Neuron (in vitro differentiated cells): ENCODE data around the gene TMEM271.

Experiments used
- H2AFZ ChIP-seq: one replicate; pipeline ENCODE4 v1.6.1; 2013; ENCODE audit warnings: low read depth, mild to moderate bottlenecking, inconsistent platforms, low read length, moderate library complexity
- H3K27me3 ChIP-seq: one replicate; pipeline ENCODE4 v1.6.1; 2013; ENCODE audit warnings: low read length; ENCODE audit not compliant: insufficient read depth
- H3K36me3 ChIP-seq: one replicate; pipeline ENCODE4 v1.6.1; 2013; ENCODE audit warnings: low read length; ENCODE audit not compliant: insufficient read depth
- H3K4me1 ChIP-seq: one replicate; pipeline ENCODE4 v1.6.1; 2013; ENCODE audit warnings: low read length; ENCODE audit not compliant: insufficient read depth
- H3K4me3 ChIP-seq: 2 replicates; pipeline ENCODE4 v1.5.1; 2013; ENCODE audit warnings: mild to moderate bottlenecking, low read length, moderate library complexity
- H3K9me3 ChIP-seq: one replicate; pipeline ENCODE4 v1.6.1; 2013; ENCODE audit warnings: low read length

TMEM271 gene

DNA sequence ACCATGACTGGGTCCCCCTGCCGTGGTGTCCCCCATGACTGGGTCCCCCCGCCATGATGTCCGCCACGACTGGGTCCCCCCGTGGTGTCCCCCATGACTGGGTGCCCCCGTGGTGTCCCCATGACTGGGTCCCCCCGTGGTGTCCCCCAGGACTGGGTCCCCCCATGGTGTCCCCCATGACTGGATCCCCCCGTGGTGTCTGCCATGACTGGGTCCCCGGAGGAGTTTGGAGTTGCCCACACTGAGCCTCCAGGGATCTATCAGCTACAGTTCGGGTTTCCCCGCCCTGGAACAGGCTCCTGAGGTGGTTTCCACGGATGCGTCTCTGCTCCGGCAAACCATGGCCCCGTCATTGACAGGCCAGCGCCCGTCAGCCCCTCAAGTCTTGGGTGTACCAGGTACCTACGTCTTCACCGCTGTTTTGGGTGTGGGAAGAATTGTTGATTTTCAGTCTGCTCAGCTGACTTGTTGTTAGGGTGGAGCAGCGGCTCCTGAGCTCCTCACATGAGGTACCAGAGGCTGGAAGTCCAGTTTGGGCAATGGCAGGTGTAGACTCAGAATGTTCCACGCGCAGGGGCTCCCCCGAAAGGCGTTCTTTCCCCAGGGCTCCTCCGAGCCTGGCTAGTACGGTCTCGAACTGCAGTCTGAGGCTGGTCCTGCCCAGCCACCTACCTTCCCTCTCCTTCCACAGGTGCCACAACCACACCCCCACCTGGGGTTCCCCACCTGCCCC is 41.0 kb upstream of the TMEM271 start:
- no peaks in the 10 kb centered on the region for H3K9me3 ChIP-seq

GRCh38 chr4:616091-616490 is 40.0 kb upstream of the TMEM271 start:
- Histone ChIP-seq H3K36me3 (no peaks in the 10 kb centered on the region), H2AFZ (no peak overlapping the region), H3K27me3 (no peaks in the 10 kb centered on the region), H3K9me3 (no peaks in the 10 kb centered on the region), H3K4me3 (no peak overlapping the region), H3K4me1 (no peaks in the 10 kb centered on the region)

More for the DNA sequence above, 41.0 kb upstream of the TMEM271 start:
- no peaks in the 10 kb centered on the region for H3K4me1 ChIP-seq
- H2AFZ ChIP-seq: no peak overlapping the region
- no peaks in the 10 kb centered on the region for H3K27me3 ChIP-seq
- no peak overlapping the region for H3K4me3 ChIP-seq
- no peaks in the 10 kb centered on the region for H3K36me3 ChIP-seq

DNA sequence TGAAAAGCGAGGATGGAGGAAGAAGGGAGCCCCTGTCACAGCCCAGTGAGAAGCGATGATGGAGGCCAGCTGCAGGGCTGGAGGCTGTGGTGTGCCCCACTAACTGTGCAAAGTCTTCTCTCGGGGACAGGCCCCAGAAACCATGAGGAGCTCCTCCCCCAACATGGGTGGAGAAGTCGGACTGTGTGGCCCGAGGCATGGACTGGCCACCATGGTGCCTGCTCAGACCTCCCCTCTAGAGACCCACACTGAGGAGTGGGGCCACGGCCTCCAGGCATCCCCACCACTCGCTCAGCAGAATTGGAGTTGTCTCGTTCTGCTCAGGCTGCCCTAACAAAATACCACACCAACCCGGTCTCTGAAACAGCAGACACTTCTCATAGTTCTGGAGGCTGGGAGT is 37.0 kb upstream of the TMEM271 start:
- H3K4me1 ChIP-seq: no peaks in the 10 kb centered on the region
- H3K9me3 ChIP-seq: no peaks in the 10 kb centered on the region
- H3K4me3 ChIP-seq: no peak overlapping the region
- no peaks in the 10 kb centered on the region for H3K36me3 ChIP-seq
- H3K27me3 ChIP-seq: no peaks in the 10 kb centered on the region
- no peak overlapping the region for H2AFZ ChIP-seq

- H3K27me3 ChIP-seq: no peaks in the 10 kb centered on the region
- no peaks in the 10 kb centered on the region for H3K4me1 ChIP-seq
- no peaks in the 10 kb centered on the region for H3K9me3 ChIP-seq
- no peaks in the 10 kb centered on the region for H3K36me3 ChIP-seq
- no peak overlapping the region for H3K4me3 ChIP-seq
- no peak overlapping the region for H2AFZ ChIP-seq
Measured at GRCh38 chr4:612749-613125, 36.6 kb upstream of the TMEM271 start.

GRCh38 chr4:612052-612748 is 36.1 kb upstream of the TMEM271 start:
- no peaks in the 10 kb centered on the region for H3K36me3 ChIP-seq

GRCh38 chr4:610411-611261 is 34.5 kb upstream of the TMEM271 start:
- Histone ChIP-seq H3K9me3 (no peaks in the 10 kb centered on the region), H3K36me3 (no peaks in the 10 kb centered on the region), H3K4me3 (no peak overlapping the region), H3K27me3 (no peaks in the 10 kb centered on the region), H3K4me1 (no peaks in the 10 kb centered on the region), H2AFZ (no peak overlapping the region)

More at GRCh38 chr4:612052-612748, 36.1 kb upstream of the TMEM271 start:
- Histone ChIP-seq H3K9me3 (no peaks in the 10 kb centered on the region), H3K4me3 (no peak overlapping the region), H2AFZ (no peak overlapping the region), H3K4me1 (no peaks in the 10 kb centered on the region), H3K27me3 (no peaks in the 10 kb centered on the region)

DNA sequence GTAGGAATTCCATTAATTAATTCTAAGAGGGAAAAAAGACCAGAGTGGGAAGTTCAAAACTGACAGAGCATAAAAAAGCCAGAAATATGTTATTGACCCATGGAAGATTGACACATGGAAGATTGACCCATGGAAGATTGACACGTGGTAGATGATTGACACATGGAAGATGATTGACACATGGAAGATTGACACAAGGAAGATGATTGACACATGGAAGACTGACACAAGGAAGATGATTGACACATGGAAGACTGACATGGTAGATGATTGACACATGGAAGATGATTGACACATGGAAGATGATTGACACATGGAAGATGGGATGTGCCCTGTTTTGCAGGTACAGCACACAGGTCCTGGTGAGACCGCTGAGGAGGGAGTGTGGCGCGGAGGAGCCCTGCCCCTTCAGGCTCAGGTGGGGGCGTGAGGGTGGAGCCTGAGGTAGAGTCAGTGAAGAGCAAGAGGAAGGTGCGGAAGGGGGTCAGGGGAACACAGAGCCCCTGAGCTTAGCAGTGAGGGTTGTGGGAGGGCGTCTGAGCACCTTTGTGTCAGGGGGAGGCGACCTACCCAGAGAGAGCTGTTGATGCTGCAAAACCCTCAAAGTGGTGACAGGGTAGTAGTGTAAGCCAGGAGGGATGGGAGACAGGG is 33.4 kb upstream of the TMEM271 start:
- Histone ChIP-seq H3K36me3 (no peaks in the 10 kb centered on the region), H3K27me3 (no peaks in the 10 kb centered on the region), H3K4me3 (no peak overlapping the region), H2AFZ (no peak overlapping the region), H3K9me3 (no peaks in the 10 kb centered on the region), H3K4me1 (no peaks in the 10 kb centered on the region)

DNA sequence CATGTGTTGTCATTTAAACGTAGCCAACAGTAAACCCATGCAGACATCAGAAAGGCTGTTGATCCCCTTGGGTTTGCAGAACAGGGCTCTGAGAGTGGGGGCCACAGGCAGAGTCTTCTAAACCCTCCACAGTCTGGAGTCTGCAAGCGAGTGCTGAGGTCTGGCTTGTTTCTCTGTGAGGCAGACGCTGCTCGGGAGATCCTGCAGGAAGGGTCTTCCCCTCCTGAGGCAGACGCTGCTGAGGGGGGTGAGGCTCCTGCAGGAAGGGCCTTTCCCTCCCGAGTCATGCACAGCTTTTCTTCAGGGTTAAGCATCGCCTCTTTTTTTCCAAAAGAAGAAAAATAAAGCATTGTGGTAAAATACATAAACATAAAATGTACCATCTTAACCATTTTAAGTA is 32.1 kb upstream of the TMEM271 start:
- no peaks in the 10 kb centered on the region for H3K27me3 ChIP-seq
- H3K4me3 ChIP-seq: no peak overlapping the region
- H3K36me3 ChIP-seq: no peaks in the 10 kb centered on the region
- H3K9me3 ChIP-seq: no peaks in the 10 kb centered on the region
- H3K4me1 ChIP-seq: no peaks in the 10 kb centered on the region
- H2AFZ ChIP-seq: no peak overlapping the region

- Histone ChIP-seq H2AFZ (no peak overlapping the region), H3K9me3 (no peaks in the 10 kb centered on the region), H3K4me1 (no peaks in the 10 kb centered on the region), H3K36me3 (no peaks in the 10 kb centered on the region), H3K27me3 (no peaks in the 10 kb centered on the region), H3K4me3 (no peak overlapping the region)
Measured at GRCh38 chr4:605702-606425, 29.8 kb upstream of the TMEM271 start.

DNA sequence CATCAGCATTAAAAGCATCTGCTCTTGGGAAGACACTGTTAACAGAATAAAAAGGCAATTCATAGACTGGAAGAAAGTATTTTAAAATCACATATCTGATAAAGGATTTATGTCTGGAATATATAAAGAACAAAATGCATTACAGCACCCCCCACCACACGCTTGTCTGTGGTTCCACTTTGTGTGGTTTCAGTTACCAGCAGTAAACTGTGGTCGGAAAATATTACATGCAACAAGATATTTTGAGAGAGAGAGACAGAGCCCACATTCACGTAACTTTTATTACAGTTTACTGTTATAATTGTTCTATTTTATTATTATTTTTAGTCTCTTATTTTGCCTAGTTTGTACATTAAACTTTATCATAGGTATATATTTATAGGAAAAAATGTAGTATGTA is 28.0 kb upstream of the TMEM271 start:
- Histone ChIP-seq H3K36me3 (no peaks in the 10 kb centered on the region), H2AFZ (no peak overlapping the region), H3K9me3 (peaks cover under 1% of the 10 kb centered on the region), H3K27me3 (no peaks in the 10 kb centered on the region), H3K4me3 (no peak overlapping the region), H3K4me1 (no peaks in the 10 kb centered on the region)

- Histone ChIP-seq H3K4me3 (no peak overlapping the region), H3K27me3 (peaks cover 2% of the 10 kb centered on the region), H3K9me3 (peaks cover 4% of the 10 kb centered on the region), H2AFZ (no peak overlapping the region), H3K36me3 (no peaks in the 10 kb centered on the region), H3K4me1 (no peaks in the 10 kb centered on the region)
Measured at GRCh38 chr4:602559-602942, 26.5 kb upstream of the TMEM271 start.
